K562 (cell line): ENCODE data around the gene KCNG3. TPM values are rescaled to one million over a fixed set of nuclear protein-coding genes. Genes with fewer than 3 reads are reported as not detected.

Experiments
- ATAC-seq: fragments of 200-7000 bp; cut with Tn5 transposase; 3 replicates; pipeline ENCODE4 v1.9.1; 2020; ENCODE audit warnings: moderate library complexity
- BruUV-seq: library from RNA; stranded (reverse); fragments of 400-500 nt; replicated peaks from 2 replicates; lab custom pipeline; 2021; lab: Mats Ljungman, UMichigan
- CTCF ChIA-PET: fragments of 300-600 bp; formaldehyde crosslinking; extraction: SDS; loops from one replicate; lab custom pipeline; 2021; ENCODE audit warnings: low intra/inter-chr PET ratio; lab: Yijun Ruan, JAX
- POLR2A ChIA-PET: fragments of 300-600, 350-650 bp; sonication (Branson Sonifier 250); formaldehyde crosslinking; extraction: SDS; loops from one replicate; lab custom pipeline; 2021; ENCODE audit warnings: antibody characterized with exemption, inconsistent platforms; lab: Yijun Ruan, JAX
- DNase-seq, 4 experiments: peaks; one replicate each; pipeline versions ENCODE4 v3.0.0 to v3.0.0-alpha.2; 2011 to 2018; ENCODE audit warnings: low spot score in 3 of 4, mixed read lengths in 3 of 4; ENCODE audit errors: extremely low read depth in 1 of 4
- FAIRE-seq: peaks from 2 replicates; lab custom pipeline; 2011; peaks lifted over from hg19 to GRCh38; lab: Jason Lieb, UNC
- H2AFZ ChIP-seq: 2 replicates; pipeline ENCODE4 v1.6.0; 2011; ENCODE audit warnings: low read depth, low read length, control low read depth, inconsistent platforms
- H3K27ac ChIP-seq: fragments of 200-600 bp; 3 replicates; pipeline ENCODE4 v1.8.0; 2011; ENCODE audit warnings: low read depth, mild to moderate bottlenecking, control low read depth, inconsistent platforms, low read length, moderate library complexity, mixed read lengths; ENCODE audit errors: extremely low read depth
- H3K27me3 ChIP-seq, 2 experiments: fragments of 300-600 bp in 1 of 2; 2 replicates in 1 of 2; 3 replicates in 1 of 2; pipeline versions ENCODE4 v1.6.0 to v1.8.0; 2011; ENCODE audit warnings: inconsistent platforms in 2 of 2, low read length in 2 of 2, mild to moderate bottlenecking in 1 of 2, mixed read lengths in 1 of 2, moderate library complexity in 1 of 2; ENCODE audit not compliant: control insufficient read depth in 2 of 2, insufficient read depth in 2 of 2
- H3K36me3 ChIP-seq: fragments of 300-600 bp; 3 replicates; pipeline ENCODE4 v1.8.0; 2011; ENCODE audit warnings: mild to moderate bottlenecking, low read length, inconsistent platforms; ENCODE audit not compliant: control insufficient read depth, insufficient read depth
- H3K4me1 ChIP-seq, 2 experiments: fragments of 200-600 bp in 1 of 2; replicated peaks in 1 of 2; 2 replicates in 1 of 2; 3 replicates in 1 of 2; pipeline versions ENCODE4 v1.5.1 to v1.8.0; 2011; ENCODE audit warnings: inconsistent platforms in 2 of 2, low read length in 2 of 2, mild to moderate bottlenecking in 1 of 2, mixed read lengths in 1 of 2, moderate library complexity in 1 of 2; ENCODE audit not compliant: control insufficient read depth in 2 of 2, insufficient read depth in 2 of 2
- H3K4me2 ChIP-seq: 2 replicates; pipeline ENCODE4 v1.6.1; 2011; ENCODE audit warnings: low read length, control low read depth, inconsistent platforms, mixed read lengths; ENCODE audit not compliant: insufficient read depth
- H3K4me3 ChIP-seq: fragments of 200-600 bp; sonication (generic), shearing (Covaris generic); 2 replicates; pipeline ENCODE4 v1.5.1; 2016; ENCODE audit warnings: control low read depth, inconsistent platforms
- H3K79me2 ChIP-seq: fragments of 200-600 bp; 3 replicates; pipeline ENCODE4 v1.8.0; 2011; ENCODE audit warnings: low read length, inconsistent platforms; ENCODE audit not compliant: control insufficient read depth, insufficient read depth
- H3K9ac ChIP-seq, 2 experiments: 2 replicates each; pipeline versions ENCODE4 v1.6.0 to v1.6.1; 2011; ENCODE audit warnings: low read depth in 2 of 2, low read length in 2 of 2, control low read depth in 1 of 2, inconsistent platforms in 1 of 2, mild to moderate bottlenecking in 1 of 2, mixed read lengths in 1 of 2; ENCODE audit not compliant: insufficient read depth in 1 of 2
- H3K9me1 ChIP-seq: one replicate; pipeline ENCODE4 v1.6.0; 2011; ENCODE audit warnings: inconsistent platforms, mild to moderate bottlenecking, low read length, moderate library complexity; ENCODE audit not compliant: control insufficient read depth, insufficient read depth
- H3K9me3 ChIP-seq: replicated peaks from 2 replicates; pipeline ENCODE4 v1.5.1; 2011; ENCODE audit warnings: low read depth, low read length, inconsistent platforms; ENCODE audit not compliant: control insufficient read depth, insufficient read depth
- H4K20me1 ChIP-seq: replicated peaks from 2 replicates; pipeline ENCODE4 v1.6.1; 2011; ENCODE audit warnings: low read length, inconsistent platforms, mixed read lengths; ENCODE audit not compliant: control insufficient read depth, insufficient read depth
- DDX20 ChIP-seq: fragments of 450-650 bp; IDR thresholded peaks from 2 replicates; pipeline ENCODE4 v1.6.1; 2016; ENCODE audit warnings: missing genetic modification characterization, low read depth, mild to moderate bottlenecking, missing compliant biosample characterization, moderate library complexity
- DNMT1 ChIP-seq: fragments of 450-650 bp; IDR thresholded peaks from 2 replicates; pipeline ENCODE4 v1.6.1; 2016; ENCODE audit warnings: antibody characterized with exemption, mild to moderate bottlenecking
- ERF ChIP-seq: fragments of 450-650 bp; formaldehyde crosslinking; IDR thresholded peaks from 2 replicates; pipeline ENCODE4 v1.4.0; 2020; ENCODE audit warnings: mild to moderate bottlenecking, mixed read lengths
- KLF16 ChIP-seq: IDR thresholded peaks from 2 replicates; pipeline ENCODE4 v1.6.1; 2016; ENCODE audit warnings: antibody characterized with exemption
- LARP7 ChIP-seq: fragments of 450-650 bp; IDR thresholded peaks from 2 replicates; pipeline ENCODE4 v1.6.1; 2016
- MAFG ChIP-seq: fragments of 450-650 bp; conservative IDR thresholded peaks from 2 replicates; pipeline ENCODE4 v1.6.1; 2016; ENCODE audit warnings: missing genetic modification characterization, missing compliant biosample characterization
- MNT ChIP-seq, 2 experiments: fragments of 450-650 bp; conservative IDR thresholded peaks; 2 replicates each; pipeline ENCODE4 v1.6.1; 2017; ENCODE audit warnings: mild to moderate bottlenecking in 2 of 2, moderate library complexity in 2 of 2
- NUFIP1 ChIP-seq: fragments of 450-650 bp; IDR thresholded peaks from 2 replicates; pipeline ENCODE4 v1.6.1; 2018; ENCODE audit not compliant: partially characterized antibody
- POLR3G ChIP-seq: IDR thresholded peaks from 2 replicates; pipeline ENCODE4 v1.6.1; 2011; ENCODE audit not compliant: insufficient read length, insufficient replicate concordance; ENCODE audit errors: extremely low read depth
- PTBP1 ChIP-seq: fragments of 200-400 bp; formaldehyde crosslinking; IDR thresholded peaks from 2 replicates; pipeline ENCODE4 v1.6.1; 2017; ENCODE audit warnings: low read depth, low read length
- ZNF133 ChIP-seq: fragments of 250-450 bp; sonication (Bioruptor Pico); IDR thresholded peaks from 2 replicates; pipeline ENCODE4 v1.4.0; 2020; ENCODE audit warnings: mild to moderate bottlenecking
- ZNF174 ChIP-seq: fragments of 250-450 bp; sonication (Bioruptor Pico); IDR thresholded peaks from 2 replicates; pipeline ENCODE4 v1.4.0; 2020; ENCODE audit warnings: mild to moderate bottlenecking
- ZNF780A ChIP-seq: fragments of 250-450 bp; sonication (Bioruptor Pico); IDR thresholded peaks from 2 replicates; pipeline ENCODE4 v1.5.0; 2021; ENCODE audit warnings: mild to moderate bottlenecking
- WGBS: fragments of 100-300 bp; shearing (Covaris generic); methylation state at CpG from one replicate; pipeline ENCODE4 v1.1.6; 2016; ENCODE audit warnings: low coverage, mixed read lengths; ENCODE audit not compliant: insufficient coverage; ENCODE audit errors: missing lambda C conversion rate; 5-methylcytosine and 5-hydroxymethylcytosine counted together
- in situ Hi-C: fragments of 300-500 bp; cut with MboI; formaldehyde crosslinking; loops from 4 replicates; pipeline ENCODE4 v1.15.0; 2018; ENCODE audit warnings: inconsistent platforms, mixed read lengths
- intact Hi-C: fragments of 100-400 bp; cut with micrococcal nuclease; formaldehyde crosslinking; loops from 2 replicates; pipeline ENCODE4 v1.14.2; 2022
- polyA plus RNA-seq, 8 experiments: library from polyadenylated mRNA; depleted of rRNA in 4 of 8; stranded (reverse) in 5 of 8; unstranded in 3 of 8; fragments of >200 nt; fragmentation: Nextera tagmentation in 2 of 8; fragmentation: Illumina TruSeq in 1 of 8; extraction: Ambion mirVana in 2 of 8; extraction: Trizol in 1 of 8; gene quantifications; 2 replicates each; pipeline versions ENCODE4 v1.2.1 to v1.2.3, GENCODE V29; 2011 to 2014; ENCODE audit warnings: inconsistent platforms in 1 of 8, missing spikeins in 1 of 8
- total RNA-seq, 7 experiments: library from RNA; depleted of rRNA in 6 of 7; stranded (reverse); fragments of >200 nt in 6 of 7; fragmentation: Illumina TruSeq in 2 of 7; extraction: Trizol in 2 of 7; gene quantifications; 2 replicates each; pipeline versions ENCODE4 v1.2.1 to v1.2.3, GENCODE V29; 2011 to 2021; ENCODE audit warnings: low replicate concordance in 1 of 7
- TF ChIP-seq, protein P1 (sequence below): fragments of 250-450 bp; sonication (Bioruptor Pico); IDR thresholded peaks from 2 replicates; pipeline ENCODE4 v1.8.0; 2022; ENCODE audit warnings: moderate library complexity, mild to moderate bottlenecking, inconsistent platforms

Gene KCNG3
- total and polyA plus RNA-seq, 9 of the 15 experiments (the other 6 are each of a cell fraction or from before 2014, with no cell fraction given): not detected

DNA sequence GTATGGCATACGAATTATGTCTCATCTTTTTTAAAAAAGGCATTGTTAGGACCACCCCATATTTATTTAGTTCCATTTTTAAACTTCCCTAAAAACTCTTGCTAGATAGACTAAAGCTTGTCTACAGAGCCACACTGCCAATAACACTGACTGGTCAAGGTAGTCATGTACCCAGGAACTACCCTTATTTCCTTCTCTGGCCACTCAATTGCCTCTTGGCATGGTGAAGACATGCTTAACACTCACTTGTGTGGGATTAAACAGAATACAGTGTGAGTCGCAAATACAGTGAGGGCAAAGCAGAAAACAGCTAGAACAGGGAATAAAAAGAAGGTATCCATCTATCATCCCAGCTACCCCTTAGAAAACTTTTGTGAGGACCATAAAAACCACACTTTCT lies 57.4 kb downstream of the KCNG3 start:
- Histone ChIP-seq H3K27me3 (peaks cover 0 to 5% of the 10 kb centered on the region in 2 experiments; a peak in 4 of 5 replicates), H3K9me3 (no peaks in the 10 kb centered on the region), H3K79me2 (no peaks in the 10 kb centered on the region), H2AFZ (no peak overlapping the region), H3K27ac (no peak overlapping the region), H3K9me1 (no peaks in the 10 kb centered on the region), H3K4me2 (no peak overlapping the region), H3K4me1 (no peaks in the 10 kb centered on the region), H3K4me3 (no peak overlapping the region), H3K9ac (no peak overlapping the region), H4K20me1 (no peaks in the 10 kb centered on the region; the same call in 1 of the 2 replicates), H3K36me3 (no peaks in the 10 kb centered on the region)
- in situ Hi-C loops (no loop called here), intact Hi-C loops (no loop called here)
- CTCF ChIA-PET: no interaction called here
- POLR2A ChIA-PET: no interaction called here
- ATAC-seq: no peak
- no peak for FAIRE-seq
- no TSS peak for BruUV-seq
- no peak for TF ChIP-seq NUFIP1
- no peak for TF ChIP-seq ZNF780A (CRISPR knock-in tag)
- TF ChIP-seq MAFG: no peak
- no peak for TF ChIP-seq DNMT1
- no peak for TF ChIP-seq DDX20
- no peak for TF ChIP-seq POLR3G
- TF ChIP-seq KLF16: no peak
- TF ChIP-seq ZNF133 (CRISPR knock-in tag): no peak
- WGBS: 5% methylated on average over 2 of the region's 2 CpGs
- DNase-seq: no peak

DNA sequence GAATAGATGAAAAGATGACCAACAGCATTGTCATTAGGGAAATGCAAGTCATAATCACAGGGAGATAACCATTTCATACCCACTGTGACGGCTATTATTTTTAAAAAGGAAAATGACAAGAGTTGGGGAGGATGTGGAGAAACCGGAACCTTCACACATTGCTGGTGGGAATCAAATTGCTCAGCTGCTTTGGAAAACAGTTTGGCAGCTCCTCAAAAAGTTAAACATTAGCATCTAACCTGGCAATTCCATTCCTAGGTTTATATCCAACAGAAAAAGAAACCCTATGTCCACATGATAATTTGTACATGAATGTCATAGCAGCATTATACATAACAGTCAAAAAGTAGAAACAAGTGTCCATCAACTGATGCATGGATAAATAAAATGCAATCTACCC lies 58.2 kb downstream of the KCNG3 start:
- POLR2A ChIA-PET: interaction anchor here (0.6 kb wide), 1 partner anchor 10 kb away, joined by 3 read pairs; no protein-coding TSS in a partner anchor
- FAIRE-seq (no peak), DNase-seq (no peak), ATAC-seq (no peak)
- Histone ChIP-seq H3K4me3 (no peak overlapping the region), H3K27me3 (peaks cover 0 to 5% of the 10 kb centered on the region in 2 experiments; a peak in 4 of 5 replicates), H3K4me1 (no peaks in the 10 kb centered on the region), H3K27ac (no peak overlapping the region), H3K4me2 (no peak overlapping the region), H4K20me1 (no peaks in the 10 kb centered on the region; the same call in 1 of the 2 replicates), H3K36me3 (no peaks in the 10 kb centered on the region), H3K9me3 (no peaks in the 10 kb centered on the region), H3K9me1 (no peaks in the 10 kb centered on the region), H3K79me2 (no peaks in the 10 kb centered on the region), H3K9ac (no peak overlapping the region), H2AFZ (no peak overlapping the region)
- in situ Hi-C loops (no loop called here), intact Hi-C loops (no loop called here)
- BruUV-seq: no TSS peak
- CTCF ChIA-PET: no interaction called here
- 4% methylated on average over 2 of the region's 2 CpGs for WGBS
- TF ChIP-seq PTBP1: no peak
- TF ChIP-seq MNT (conservative IDR thresholded peaks at IDR 0.05): no peak
- TF ChIP-seq ERF (CRISPR knock-in tag): no peak
- no peak for TF ChIP-seq LARP7
- TF ChIP-seq ZNF174: no peak
- no peak for TF ChIP-seq MAFG
- TF ChIP-seq, protein P1, sequence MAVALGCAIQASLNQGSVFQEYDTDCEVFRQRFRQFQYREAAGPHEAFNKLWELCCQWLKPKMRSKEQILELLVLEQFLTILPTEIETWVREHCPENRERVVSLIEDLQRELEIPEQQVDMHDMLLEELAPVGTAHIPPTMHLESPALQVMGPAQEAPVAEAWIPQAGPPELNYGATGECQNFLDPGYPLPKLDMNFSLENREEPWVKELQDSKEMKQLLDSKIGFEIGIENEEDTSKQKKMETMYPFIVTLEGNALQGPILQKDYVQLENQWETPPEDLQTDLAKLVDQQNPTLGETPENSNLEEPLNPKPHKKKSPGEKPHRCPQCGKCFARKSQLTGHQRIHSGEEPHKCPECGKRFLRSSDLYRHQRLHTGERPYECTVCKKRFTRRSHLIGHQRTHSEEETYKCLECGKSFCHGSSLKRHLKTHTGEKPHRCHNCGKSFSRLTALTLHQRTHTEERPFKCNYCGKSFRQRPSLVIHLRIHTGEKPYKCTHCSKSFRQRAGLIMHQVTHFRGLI (CRISPR knock-in tag): no peak
